T-helper 2 cell (primary cell): ENCODE data around the gene PRRX2.
"Not testable (repeated sequence)": the region's sequence is repeated elsewhere in the genome, so short reads cannot be mapped to it uniquely, and the experiment has no call there.

ENCODE experiments used
- DNase-seq, 5 experiments: peaks; one replicate each; pipeline versions ENCODE4 v3.0.0 to v3.0.0-alpha.2; 2012 to 2022

PRRX2 gene

DNA sequence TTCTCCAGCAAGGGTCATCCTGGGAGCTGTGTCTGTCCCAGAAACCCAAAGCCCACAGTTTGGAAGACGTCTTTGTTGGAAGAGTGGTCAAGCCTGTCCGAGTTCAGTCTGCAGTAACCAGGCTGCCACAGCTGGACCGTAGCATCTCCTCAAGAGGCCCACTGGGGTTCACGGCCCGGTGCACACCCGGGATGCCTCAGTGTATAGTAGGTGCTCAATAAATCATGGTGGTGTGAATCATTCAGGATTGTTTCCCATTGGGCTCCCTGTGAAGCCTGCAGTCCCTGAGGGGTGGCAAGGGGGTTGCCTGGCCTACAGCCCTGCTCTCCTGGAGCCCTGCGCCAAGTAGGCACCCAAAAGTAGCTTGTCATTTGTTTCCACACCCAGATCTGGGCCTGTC, 10.3 kb upstream of the PRRX2 start:
- no peak for DNase-seq

GRCh38 chr9:129655696-129656095, 9.8 kb upstream of the PRRX2 start:
- no peak for DNase-seq

DNA sequence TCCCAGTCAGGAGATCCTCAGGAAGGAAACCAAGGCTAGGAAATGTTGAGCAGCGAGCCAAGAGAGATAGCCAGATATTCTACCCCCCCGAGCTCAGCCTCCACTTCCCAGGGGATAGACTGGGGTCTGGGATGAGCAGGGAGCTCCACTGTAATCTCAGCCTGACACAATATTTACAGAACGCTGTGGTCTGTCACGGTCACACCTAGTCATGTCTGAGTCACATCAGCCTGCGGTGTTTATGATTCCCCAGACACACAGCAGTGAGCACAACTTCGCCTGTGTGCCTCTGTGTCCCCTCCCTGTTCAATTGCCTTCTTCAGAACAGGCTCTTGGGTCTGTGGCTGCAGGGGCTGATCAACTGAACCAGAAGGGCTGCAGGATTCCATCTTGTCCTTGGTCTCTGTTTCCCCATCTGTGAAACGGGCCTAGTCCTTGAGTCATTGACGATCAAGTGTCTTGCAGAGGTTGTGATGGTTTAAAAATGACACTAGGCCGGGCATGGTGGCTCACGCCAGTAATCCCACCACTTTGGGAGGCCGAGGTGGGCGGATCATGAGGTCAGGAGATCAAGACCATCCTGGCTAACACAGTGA, 8.6 kb upstream of the PRRX2 start:
- no peak for DNase-seq

DNA sequence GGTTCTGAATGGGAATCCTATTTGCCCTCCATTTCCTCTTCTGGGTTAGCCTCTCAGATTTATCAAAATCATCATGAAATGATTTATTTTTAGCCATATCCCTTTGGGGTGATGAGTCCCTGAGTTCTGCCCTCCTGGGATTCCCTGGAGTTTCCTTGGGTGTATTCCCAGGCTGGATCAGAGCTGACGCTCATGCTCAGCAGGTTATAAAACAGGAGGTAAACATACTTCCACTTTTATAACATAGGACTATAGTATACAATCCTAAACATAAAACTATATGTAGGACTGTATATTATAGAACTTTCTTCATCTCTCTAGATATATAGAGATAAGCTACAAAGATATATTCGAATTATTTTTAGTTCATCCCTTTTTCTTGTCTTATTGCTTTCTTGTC, 4.4 kb upstream of the PRRX2 start:
- DNase-seq: no peak

DNA sequence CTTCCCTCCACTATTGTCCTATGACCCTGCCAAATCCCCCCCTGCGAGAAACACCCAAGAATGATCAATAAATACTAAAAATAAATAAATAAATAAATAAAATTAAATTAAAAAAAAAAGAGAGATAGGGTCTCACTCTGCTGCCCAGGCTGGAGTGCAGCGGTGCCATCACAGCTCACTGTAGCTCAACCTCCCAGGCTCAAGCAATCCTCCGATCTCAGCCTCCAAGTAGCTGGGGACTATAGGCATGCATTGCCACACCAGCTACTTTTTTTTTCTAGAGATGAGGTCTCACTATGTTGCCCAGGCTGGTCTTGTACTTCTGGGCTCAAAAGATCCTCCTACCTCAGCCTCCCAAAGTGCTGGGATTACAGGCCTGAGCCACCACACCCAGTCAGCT, 3.2 kb upstream of the PRRX2 start:
- DNase-seq: not testable (repeated sequence)

DNA sequence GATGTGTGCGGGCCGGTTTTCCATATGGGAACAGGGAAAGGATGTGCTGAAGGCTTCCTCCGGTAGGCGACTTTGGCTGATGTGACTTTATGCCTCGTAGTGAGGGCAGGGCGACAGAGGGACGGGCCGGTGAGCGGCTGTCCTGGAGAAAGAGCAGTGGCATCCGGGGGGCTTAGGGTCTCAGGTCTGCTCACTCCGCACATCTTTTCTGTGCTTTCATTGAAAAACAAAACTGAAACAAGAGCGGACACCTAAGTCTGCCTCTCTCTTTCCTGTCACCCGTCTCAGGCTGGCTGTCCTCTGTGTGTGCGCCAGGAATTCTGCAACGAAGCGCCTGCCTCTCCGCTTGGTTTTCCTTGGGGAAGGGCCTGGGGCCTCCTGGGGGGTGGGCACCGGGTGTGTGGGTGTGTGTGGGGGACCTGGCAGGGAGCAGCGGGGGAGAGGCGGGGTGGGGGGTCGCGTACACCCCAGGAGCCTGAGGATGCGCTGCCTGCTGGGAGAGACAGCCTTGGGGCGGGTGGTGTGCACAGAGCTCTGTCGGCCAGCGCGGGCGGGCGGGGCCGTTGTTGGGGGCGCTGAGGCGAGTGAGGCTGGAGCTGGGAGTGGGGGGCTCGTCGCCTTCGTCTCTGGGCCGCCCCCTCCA, 580 bp upstream of the PRRX2 start:
- no peak for DNase-seq

- DNase-seq: no peak
Observed at GRCh38 chr9:129665814-129666520, 520 bp downstream of the PRRX2 start.

DNA sequence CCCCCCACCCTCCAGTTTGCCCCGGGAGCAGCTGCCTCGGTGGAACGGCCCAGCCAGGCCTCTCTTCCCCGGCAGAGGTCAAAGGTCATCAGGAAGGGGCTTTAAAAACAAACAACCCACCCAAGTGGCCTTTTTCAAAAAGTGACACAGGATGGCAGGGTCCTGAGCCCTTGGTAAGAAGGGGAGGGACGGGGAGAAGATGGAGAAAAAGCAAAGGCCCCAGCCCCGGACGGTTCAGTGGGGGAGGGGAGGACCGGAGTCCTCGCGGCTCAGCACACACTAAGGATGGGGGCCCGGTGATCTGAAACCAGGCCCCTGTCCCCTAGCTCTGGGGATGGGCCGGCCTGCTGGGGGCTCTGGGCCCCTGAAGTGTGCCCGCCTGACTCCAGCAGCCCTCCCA, 1.1 kb downstream of the PRRX2 start:
- no peak for DNase-seq

DNA sequence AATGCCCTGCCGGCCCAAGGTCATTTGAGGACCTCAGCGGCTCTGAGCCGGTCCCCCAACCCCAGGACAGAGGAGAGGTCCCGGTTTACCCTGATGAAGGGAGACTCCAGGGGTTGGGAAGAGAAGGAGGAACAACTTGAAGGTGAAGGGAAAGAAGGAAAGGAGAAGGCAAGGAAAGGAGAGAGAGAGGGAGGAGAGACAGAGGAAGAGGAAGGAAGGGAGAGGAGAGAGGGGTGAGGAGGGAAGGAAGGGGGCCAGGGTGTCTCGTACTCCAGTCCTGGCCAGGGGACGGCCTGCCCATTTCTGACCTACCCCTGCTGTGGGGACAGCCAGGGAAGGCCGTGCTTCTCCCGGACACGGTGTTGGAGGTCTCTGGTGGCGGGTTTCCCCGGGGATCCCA, 1.9 kb downstream of the PRRX2 start:
- DNase-seq: no peak

DNA sequence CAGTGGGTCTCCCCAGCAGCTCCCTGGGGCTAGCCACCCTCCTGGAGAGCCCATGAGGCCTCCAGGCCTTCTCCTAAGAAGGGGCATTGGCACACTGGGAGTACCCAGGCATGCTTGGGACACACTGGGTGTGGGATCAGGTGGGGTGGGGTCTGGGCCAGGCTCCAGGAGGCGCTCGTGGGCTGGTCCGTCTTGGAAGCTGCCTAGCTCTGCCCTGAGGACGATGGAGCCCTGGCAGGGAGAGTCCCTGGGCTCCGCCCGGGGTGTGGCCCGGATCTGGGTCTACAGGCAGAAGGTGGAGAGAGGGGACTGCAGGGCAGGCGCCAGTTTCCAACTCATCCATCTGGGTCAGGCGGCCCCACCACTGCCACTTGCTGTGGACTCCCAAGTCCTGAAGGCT, 2.4 kb downstream of the PRRX2 start:
- no peak for DNase-seq

GRCh38 chr9:129669141-129669718, 3.8 kb downstream of the PRRX2 start:
- no peak for DNase-seq

GRCh38 chr9:129669946-129670345, 4.5 kb downstream of the PRRX2 start:
- no peak for DNase-seq

- no peak for DNase-seq
Observed at GRCh38 chr9:129671065-129671464, 5.6 kb downstream of the PRRX2 start.

DNA sequence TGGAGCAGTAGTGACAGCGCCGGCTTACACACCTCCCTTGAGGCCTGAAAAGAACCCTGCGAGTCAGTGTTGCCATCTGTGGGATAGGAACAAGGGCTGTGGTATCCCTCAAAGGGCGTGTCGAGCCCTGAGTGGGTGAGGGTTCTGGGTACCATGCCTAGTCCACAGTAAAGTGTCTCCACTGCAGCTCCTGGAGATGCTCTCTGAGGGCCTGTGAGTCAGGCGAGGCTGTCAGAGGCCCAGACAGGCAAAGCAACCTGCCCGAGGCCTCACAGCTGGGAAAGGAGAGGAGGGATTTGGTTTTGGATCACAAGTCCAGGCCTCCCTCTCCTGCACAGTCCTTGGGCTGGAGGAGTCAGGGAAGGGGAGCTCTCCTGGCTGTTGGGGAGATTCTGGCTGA, 6.1 kb downstream of the PRRX2 start:
- no peak for DNase-seq

DNA sequence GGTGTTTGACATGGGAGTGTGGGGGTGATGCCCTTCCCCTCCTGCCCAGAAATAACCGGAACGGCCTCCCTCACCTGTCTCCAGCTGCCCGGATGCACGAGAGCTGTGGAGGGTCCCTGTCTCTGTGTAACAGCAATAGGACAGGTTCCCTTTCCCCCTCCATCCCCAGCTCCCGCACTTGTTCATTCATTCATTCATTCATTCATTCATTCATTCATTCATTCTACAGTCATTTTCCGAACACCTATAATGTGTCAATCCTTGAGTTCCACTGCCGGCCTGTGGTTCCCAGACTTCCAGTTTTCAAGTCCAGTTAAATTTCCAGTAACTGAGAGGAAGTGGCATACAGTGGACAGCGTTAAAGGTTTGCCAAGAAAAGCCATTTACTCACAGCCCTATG, 7.3 kb downstream of the PRRX2 start:
- no peak for DNase-seq

DNA sequence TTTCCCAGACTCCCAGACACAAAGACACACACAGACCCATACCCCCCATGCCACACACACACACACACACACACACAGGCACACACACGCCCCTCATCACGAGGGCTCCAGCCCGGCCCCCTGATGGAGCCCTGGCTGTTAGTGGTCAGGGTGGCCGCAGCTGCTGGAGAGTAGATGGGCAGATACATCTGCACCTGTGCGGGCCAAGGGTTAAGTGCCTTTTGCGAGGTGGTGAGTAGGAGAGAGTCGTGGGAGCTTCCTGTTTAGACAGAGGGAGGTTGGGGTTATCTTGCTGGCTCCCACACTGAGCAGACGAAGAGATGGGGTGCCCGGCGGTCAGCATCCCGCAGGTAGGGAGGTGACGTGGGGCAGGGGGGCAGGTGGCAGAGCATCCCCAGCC, 8.2 kb downstream of the PRRX2 start:
- no peak for DNase-seq

- no peak for DNase-seq
Observed at GRCh38 chr9:129674229-129674628, 8.8 kb downstream of the PRRX2 start.

DNA sequence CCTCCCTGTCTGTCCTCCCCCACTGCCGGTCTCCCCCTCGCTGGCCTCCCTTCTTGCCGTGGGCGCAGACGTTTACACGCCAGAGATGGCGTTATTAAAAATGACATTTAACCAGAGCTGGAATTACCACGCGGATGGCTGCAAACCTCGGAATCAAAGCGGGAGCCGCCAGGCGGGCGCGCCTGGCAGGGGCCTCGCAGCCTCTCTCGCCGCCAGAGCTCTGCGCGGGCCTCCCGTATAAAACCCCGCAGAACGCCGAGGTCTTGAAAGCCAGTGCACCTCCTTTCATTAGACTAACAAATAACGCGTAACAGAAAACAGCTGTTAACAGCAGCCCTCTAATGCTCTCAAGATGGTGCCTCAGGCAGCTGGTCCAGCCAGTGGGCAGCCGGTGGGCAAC, 10.2 kb downstream of the PRRX2 start:
- no peak for DNase-seq

DNA sequence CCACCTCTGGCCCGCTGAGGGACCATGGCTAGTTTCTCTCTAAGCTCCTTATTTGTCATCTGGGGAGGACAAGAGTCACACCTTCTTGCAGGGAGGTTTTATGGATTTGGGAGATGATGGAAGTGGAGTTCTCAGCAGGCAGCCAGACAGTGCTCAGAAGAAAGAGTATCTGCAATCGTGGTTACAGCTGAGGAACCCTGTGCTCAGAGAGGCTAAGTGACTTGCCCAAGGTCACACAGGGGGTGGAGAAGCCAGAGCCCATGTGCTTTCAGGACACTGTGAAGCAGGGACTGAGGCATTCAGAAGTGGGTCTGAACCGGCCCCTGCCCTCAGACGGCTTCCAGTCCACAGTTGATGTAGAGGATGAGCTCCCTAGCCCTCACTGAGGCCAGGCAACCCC, 10.8 kb downstream of the PRRX2 start:
- DNase-seq: no peak

DNA sequence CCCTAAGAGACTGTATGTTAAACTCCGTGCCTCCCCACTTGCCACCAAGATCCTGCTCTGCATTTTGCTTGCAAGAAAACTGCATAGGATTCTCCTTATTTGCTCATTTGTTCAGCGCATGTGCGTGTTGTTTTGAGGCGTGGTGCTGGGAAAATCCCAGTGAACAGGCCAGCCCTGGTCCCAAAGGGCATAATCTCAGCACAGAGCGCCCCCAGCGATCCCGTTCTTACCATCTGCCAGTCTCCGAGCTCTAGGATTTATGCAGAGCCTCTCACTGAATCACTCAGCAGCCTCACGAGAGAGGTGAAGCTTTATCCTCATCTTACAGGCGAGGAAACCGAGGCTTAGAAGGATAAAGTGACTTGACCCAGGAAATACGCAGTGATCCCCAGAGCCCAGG, 11.5 kb downstream of the PRRX2 start:
- no peak for DNase-seq

DNA sequence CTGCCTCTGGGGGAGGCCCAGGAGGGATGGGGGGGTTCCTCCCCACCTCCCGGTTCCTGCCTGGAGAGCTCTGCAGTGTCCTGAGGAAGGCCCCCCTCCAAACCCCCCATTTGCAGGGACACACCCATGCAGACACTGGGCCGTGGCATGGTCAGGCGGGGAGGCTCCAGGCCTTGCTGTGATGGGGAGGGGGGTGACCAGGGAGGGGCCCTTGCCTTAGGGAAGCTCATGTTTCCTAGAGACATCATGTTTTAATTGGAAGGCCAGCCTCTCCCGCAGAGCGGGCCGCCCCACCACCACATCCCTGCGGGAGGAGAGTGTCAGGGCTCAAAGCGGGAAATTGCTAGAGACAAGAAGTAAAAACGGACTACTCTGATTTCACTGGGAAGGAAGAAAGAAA, 12.0 kb downstream of the PRRX2 start:
- no peak for DNase-seq

GRCh38 chr9:129678844-129679243, 13.4 kb downstream of the PRRX2 start:
- no peak for DNase-seq

GRCh38 chr9:129679537-129679936, 14.1 kb downstream of the PRRX2 start:
- DNase-seq: no peak

GRCh38 chr9:129681924-129682323, 16.5 kb downstream of the PRRX2 start:
- DNase-seq: no peak
